H9 (cell line): ENCODE measurements around the gene MTCL1. TPM values are rescaled to one million over a fixed set of nuclear protein-coding genes. Genes with fewer than 3 reads are reported as not detected.

Experiments
- DNase-seq: peaks from one replicate; pipeline ENCODE4 v3.0.0-alpha.2; 2017
- H2AFZ ChIP-seq: one replicate; pipeline ENCODE4 v1.6.1; 2013; ENCODE audit warnings: mild to moderate bottlenecking, low read length, control low read depth, moderate library complexity
- H2AK5ac ChIP-seq: 2 replicates; pipeline ENCODE4 v1.6.1; 2013; ENCODE audit warnings: low read length, control low read depth, mixed read lengths; ENCODE audit not compliant: insufficient read length
- H2BK120ac ChIP-seq: one replicate; pipeline ENCODE4 v1.6.1; 2013; ENCODE audit warnings: low read depth, mild to moderate bottlenecking, low read length, control low read depth, inconsistent platforms; ENCODE audit not compliant: poor library complexity, severe bottlenecking
- H2BK12ac ChIP-seq: 2 replicates; pipeline ENCODE4 v1.6.1; 2013; ENCODE audit warnings: low read length, control low read depth, mixed read lengths, low read depth; ENCODE audit not compliant: insufficient read length
- H2BK15ac ChIP-seq: 2 replicates; pipeline ENCODE4 v1.6.1; 2013; ENCODE audit warnings: low read depth, low read length, control low read depth
- H2BK20ac ChIP-seq: one replicate; pipeline ENCODE4 v1.6.1; 2013; ENCODE audit warnings: low read depth, mild to moderate bottlenecking, low read length, control low read depth, inconsistent platforms; ENCODE audit not compliant: poor library complexity, severe bottlenecking
- H2BK5ac ChIP-seq: 2 replicates; pipeline ENCODE4 v1.6.1; 2013; ENCODE audit warnings: low read length, control low read depth, mixed read lengths; ENCODE audit not compliant: insufficient read length
- H3K14ac ChIP-seq: 2 replicates; pipeline ENCODE4 v1.6.1; 2013; ENCODE audit warnings: low read length, control low read depth; ENCODE audit not compliant: insufficient read depth
- H3K18ac ChIP-seq: 2 replicates; pipeline ENCODE4 v1.6.1; 2013; ENCODE audit warnings: low read depth, mild to moderate bottlenecking, mixed read lengths, low read length, control low read depth; ENCODE audit not compliant: insufficient read length
- H3K23ac ChIP-seq: 2 replicates; pipeline ENCODE4 v1.6.1; 2013; ENCODE audit warnings: low read length, control low read depth, mixed read lengths, low read depth; ENCODE audit not compliant: insufficient read length
- H3K23me2 ChIP-seq: 2 replicates; pipeline ENCODE4 v1.6.1; 2013; ENCODE audit warnings: low read depth, mild to moderate bottlenecking, mixed read lengths, low read length, control low read depth; ENCODE audit not compliant: insufficient read length, poor library complexity, severe bottlenecking
- H3K27ac ChIP-seq: 2 replicates; pipeline ENCODE4 v1.5.1; 2013; ENCODE audit warnings: low read length, control low read depth, mixed read lengths, low read depth; ENCODE audit not compliant: insufficient read length
- H3K27me3 ChIP-seq: 2 replicates; pipeline ENCODE4 v1.6.1; 2013; ENCODE audit warnings: low read length, control low read depth, inconsistent platforms; ENCODE audit not compliant: insufficient read depth
- H3K4ac ChIP-seq: 2 replicates; pipeline ENCODE4 v1.6.1; 2013; ENCODE audit warnings: low read depth, mild to moderate bottlenecking, control low read depth, inconsistent platforms, low read length, moderate library complexity
- H3K4me1 ChIP-seq: 2 replicates; pipeline ENCODE4 v1.6.1; 2013; ENCODE audit warnings: low read length, control low read depth, inconsistent platforms; ENCODE audit not compliant: insufficient read depth
- H3K4me2 ChIP-seq: 2 replicates; pipeline ENCODE4 v1.6.1; 2013; ENCODE audit warnings: low read length, control low read depth, mixed read lengths; ENCODE audit not compliant: insufficient read length, insufficient read depth
- H3K56ac ChIP-seq: 2 replicates; pipeline ENCODE4 v1.6.1; 2013; ENCODE audit warnings: low read depth, mild to moderate bottlenecking, mixed read lengths, low read length, control low read depth; ENCODE audit not compliant: insufficient read length
- H3K79me1 ChIP-seq: 2 replicates; pipeline ENCODE4 v1.6.1; 2013; ENCODE audit warnings: low read depth, mild to moderate bottlenecking, moderate library complexity, low read length, control low read depth, inconsistent platforms; ENCODE audit not compliant: insufficient read depth, poor library complexity, severe bottlenecking
- H3K79me2 ChIP-seq: 2 replicates; pipeline ENCODE4 v1.6.1; 2013; ENCODE audit warnings: low read length, control low read depth, inconsistent platforms; ENCODE audit not compliant: insufficient read depth
- H3K9ac ChIP-seq: 2 replicates; pipeline ENCODE4 v1.6.1; 2013; ENCODE audit warnings: low read length, control low read depth, mixed read lengths; ENCODE audit not compliant: insufficient read length; ENCODE audit errors: extremely low read depth
- H3K9me3 ChIP-seq: one replicate; pipeline ENCODE4 v1.6.1; 2013; ENCODE audit warnings: low read depth, low read length, inconsistent platforms; ENCODE audit not compliant: control insufficient read depth
- H3T11ph ChIP-seq: one replicate; pipeline ENCODE4 v1.6.1; 2013; ENCODE audit warnings: mild to moderate bottlenecking, low read length, control low read depth, inconsistent platforms
- H4K20me1 ChIP-seq: one replicate; pipeline ENCODE4 v1.6.1; 2013; ENCODE audit not compliant: control insufficient read depth, insufficient read length, insufficient read depth
- H4K5ac ChIP-seq: 2 replicates; pipeline ENCODE4 v1.6.1; 2013; ENCODE audit warnings: low read depth, mild to moderate bottlenecking, mixed read lengths, low read length, control low read depth; ENCODE audit not compliant: insufficient read length
- H4K8ac ChIP-seq: replicated peaks from 2 replicates; pipeline ENCODE4 v1.6.1; 2013; ENCODE audit warnings: low read length, control low read depth, mixed read lengths, low read depth; ENCODE audit not compliant: insufficient read length
- H4K91ac ChIP-seq: 2 replicates; pipeline ENCODE4 v1.6.1; 2013; ENCODE audit warnings: low read depth, mild to moderate bottlenecking, moderate library complexity, mixed read lengths, low read length, control low read depth; ENCODE audit not compliant: insufficient read length
- H3K27ac Mint-ChIP-seq, 3 experiments: 2 replicates in 2 of 3; 3 replicates in 1 of 3; pipeline ENCODE4 v1.8.0; 2020 to 2021; ENCODE audit warnings: mixed read lengths in 3 of 3, mild to moderate bottlenecking in 1 of 3, moderate library complexity in 1 of 3
- H3K27me3 Mint-ChIP-seq: 2 replicates; pipeline ENCODE4 v1.8.0; 2021; ENCODE audit warnings: low read depth, mild to moderate bottlenecking, moderate library complexity, mixed read lengths
- H3K36me3 Mint-ChIP-seq, 3 experiments: 2 replicates in 2 of 3; 3 replicates in 1 of 3; pipeline ENCODE4 v1.8.0; 2020 to 2021; ENCODE audit warnings: low read depth in 3 of 3, mixed read lengths in 3 of 3; ENCODE audit not compliant: insufficient read depth in 1 of 3
- H3K4me1 Mint-ChIP-seq, 2 experiments: 2 replicates each; pipeline ENCODE4 v1.8.0; 2020; ENCODE audit warnings: mixed read lengths in 2 of 2
- H3K4me3 Mint-ChIP-seq, 2 experiments: 2 replicates in 1 of 2; 3 replicates in 1 of 2; pipeline ENCODE4 v1.8.0; 2020 to 2021; ENCODE audit warnings: mild to moderate bottlenecking in 2 of 2, mixed read lengths in 2 of 2, moderate library complexity in 1 of 2
- H3K9me3 Mint-ChIP-seq, 2 experiments: 2 replicates in 1 of 2; 3 replicates in 1 of 2; pipeline ENCODE4 v1.8.0; 2020; ENCODE audit warnings: mild to moderate bottlenecking in 2 of 2, mixed read lengths in 2 of 2, moderate library complexity in 1 of 2
- CTCF ChIP-seq: fragments of 200-600 bp; sonication (generic); conservative IDR thresholded peaks from 3 replicates; pipeline ENCODE4 v1.8.0; 2021; ENCODE audit warnings: antibody characterized with exemption, mild to moderate bottlenecking
- WGBS: extraction: QIAGEN DNeasy Blood & Tissue Kit; methylation state at CpG from one replicate; pipeline ENCODE4 v1.1.7; 2013; ENCODE audit warnings: missing lambda C conversion rate, low lambda C conversion rate, mixed read lengths; ENCODE audit not compliant: insufficient read length; ENCODE audit errors: extremely low coverage; 5-methylcytosine and 5-hydroxymethylcytosine counted together
- total RNA-seq: library from RNA; stranded (reverse); gene quantifications from 2 replicates; pipeline ENCODE4 v1.2.1, GENCODE V29; 2021

The MTCL1 gene
- total RNA-seq, 1 experiment from 2014 or later = 50.7 TPM

DNA sequence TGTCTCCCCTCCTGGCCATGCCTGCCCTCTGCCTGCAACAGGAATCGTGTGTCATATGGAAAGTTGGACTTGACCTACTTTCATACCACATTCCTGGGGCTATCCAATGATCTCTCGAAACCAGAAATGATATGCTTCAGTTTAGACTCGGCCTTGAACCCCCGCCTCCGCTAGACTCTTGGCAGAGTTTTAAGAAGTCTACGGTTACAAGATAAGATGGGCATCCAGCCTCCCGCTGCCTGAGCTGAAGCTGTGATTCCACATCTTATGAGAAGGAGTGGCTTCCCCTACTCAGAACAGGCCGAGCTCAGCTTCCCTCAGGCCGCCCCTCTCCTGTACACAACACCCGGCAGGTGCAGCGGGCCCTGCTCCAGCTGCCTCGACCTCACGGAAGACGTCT lies 73.9 kb downstream of the MTCL1 start:
- Histone ChIP-seq H4K20me1 (no peaks in the 10 kb centered on the region), H3K4me2 (no peak overlapping the region), H3K23ac (no peak overlapping the region), H2AK5ac (no peak overlapping the region), H3K79me1 (no peaks in the 10 kb centered on the region), H2BK20ac (no peak overlapping the region), H3K27ac (no peak overlapping the region), H4K5ac (no peak overlapping the region), H3T11ph (no peak overlapping the region), H3K4me1 (no peaks in the 10 kb centered on the region), H3K18ac (no peak overlapping the region), H3K27me3 (no peaks in the 10 kb centered on the region), H2BK120ac (no peak overlapping the region), H3K23me2 (no peaks in the 10 kb centered on the region), H2BK5ac (no peak overlapping the region), H2BK12ac (no peak overlapping the region), H3K9ac (no peak overlapping the region), H4K91ac (no peak overlapping the region), H3K79me2 (no peaks in the 10 kb centered on the region), H2AFZ (no peak overlapping the region), H3K14ac (no peak overlapping the region), H3K4ac (no peak overlapping the region), H3K9me3 (no peaks in the 10 kb centered on the region), H4K8ac (no peak overlapping the region), H2BK15ac (no peak overlapping the region), H3K56ac (no peak overlapping the region)
- H3K4me3 Mint-ChIP-seq = no peak overlapping the region
- no peak for TF ChIP-seq CTCF
- no peaks in the 10 kb centered on the region for H3K9me3 Mint-ChIP-seq
- no CpG with 5 or more reads among the region's 14 CpGs for WGBS
- peaks cover 2 to 32% (median 24%) of the 10 kb centered on the region in 3 experiments; a peak in 6 of 7 replicates for H3K36me3 Mint-ChIP-seq
- DNase-seq = no peak
- H3K27ac Mint-ChIP-seq = peak overlapping the region; percentile 0 to 98 (median 19); a peak in 3 of 7 replicates
- no peaks in the 10 kb centered on the region for H3K27me3 Mint-ChIP-seq
- H3K4me1 Mint-ChIP-seq = peaks cover 38 to 58% of the 10 kb centered on the region in 2 experiments
